T47D (cell line): ENCODE results near the gene LRRC74B.
"Not testable (repeated sequence)": the region's sequence is repeated elsewhere in the genome, so short reads cannot be mapped to it uniquely, and the experiment has no call there.

Experiments
- DNase-seq, 2 experiments: peaks; one replicate each; pipeline versions ENCODE4 v3.0.0 to v3.0.0-alpha.2; 2011 to 2012; ENCODE audit warnings: low read depth in 1 of 2, low spot score in 1 of 2
- JUND ChIP-seq: IDR thresholded peaks from 2 replicates; pipeline ENCODE4 v1.6.1; 2012; ENCODE audit warnings: low read depth
- in situ Hi-C: cut with HindIII; loops from 2 replicates; pipeline ENCODE4 v1.10.0; 2016; ENCODE audit warnings: low sequenced_read_pairs, low pct_unique_long_range_greater_than_20kb

Gene LRRC74B

DNA sequence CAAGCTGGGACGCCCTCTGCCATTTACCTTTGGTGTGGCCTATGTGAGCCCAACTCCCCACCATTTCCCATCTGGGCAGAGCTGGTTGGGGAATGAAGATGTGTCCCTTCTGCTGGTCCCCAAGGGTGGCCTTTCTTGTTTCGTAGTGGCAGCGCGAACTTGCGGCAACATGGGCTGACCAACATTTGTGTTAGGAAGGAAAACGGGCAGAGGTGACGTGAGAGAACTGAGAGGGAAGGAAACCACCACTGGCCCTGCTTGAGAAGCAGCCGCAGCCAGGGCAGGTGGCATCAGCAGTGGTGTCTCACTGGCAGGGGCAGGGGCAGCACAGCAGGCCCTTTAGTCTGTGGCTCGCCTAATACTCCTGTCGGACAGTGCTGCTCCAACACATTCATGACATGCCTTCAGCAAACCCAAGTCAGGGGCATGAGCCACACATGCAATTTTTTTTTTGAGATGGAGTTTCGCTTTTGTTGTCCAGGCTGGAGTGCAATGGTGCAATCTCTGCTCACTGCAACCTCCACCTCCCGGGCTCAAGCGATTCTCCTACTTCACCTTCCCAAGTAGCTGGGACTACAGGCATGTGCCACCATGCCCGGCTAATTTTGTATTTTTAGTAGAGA is 29.9 kb downstream of the LRRC74B start:
- in situ Hi-C loops, result no loop called here
- TF ChIP-seq JUND, result no peak
- no peak for DNase-seq

DNA sequence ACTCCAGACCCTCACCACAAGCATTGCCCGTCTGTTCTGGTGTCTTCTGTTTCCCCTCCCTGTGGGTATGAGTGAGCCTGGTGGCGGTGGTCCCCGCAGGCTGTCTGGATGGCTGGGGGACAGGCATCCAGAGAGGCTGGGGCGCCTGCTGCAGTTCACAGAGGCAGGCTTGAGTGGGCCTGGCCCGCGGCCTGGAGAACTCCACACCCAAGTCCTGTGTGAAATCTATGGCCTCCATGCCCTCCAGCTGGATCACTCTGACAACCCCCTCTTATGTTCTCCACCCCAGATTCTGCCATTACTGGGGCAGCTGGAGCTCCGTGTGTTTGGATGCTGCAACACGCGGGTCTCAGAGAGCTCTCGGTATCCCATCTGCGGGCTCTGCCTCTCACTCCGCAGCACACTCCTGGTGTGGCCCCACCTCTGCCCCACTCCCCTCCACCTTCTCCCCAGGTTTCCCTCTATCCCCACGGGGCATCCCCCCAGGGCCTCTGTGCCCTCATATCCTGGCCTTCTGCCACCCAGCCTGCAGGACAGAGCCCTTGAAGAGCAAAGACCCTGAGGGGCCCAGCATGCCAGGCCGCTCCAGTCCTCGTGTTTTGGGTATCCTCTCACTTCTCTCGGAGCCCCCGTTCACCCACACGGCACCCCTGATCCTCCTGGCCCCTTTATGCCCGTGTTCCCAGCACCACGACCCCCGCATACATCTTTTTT is 31.3 kb downstream of the LRRC74B start:
- no peak for TF ChIP-seq JUND
- no peak for DNase-seq
- in situ Hi-C loops, result no loop called here

DNA sequence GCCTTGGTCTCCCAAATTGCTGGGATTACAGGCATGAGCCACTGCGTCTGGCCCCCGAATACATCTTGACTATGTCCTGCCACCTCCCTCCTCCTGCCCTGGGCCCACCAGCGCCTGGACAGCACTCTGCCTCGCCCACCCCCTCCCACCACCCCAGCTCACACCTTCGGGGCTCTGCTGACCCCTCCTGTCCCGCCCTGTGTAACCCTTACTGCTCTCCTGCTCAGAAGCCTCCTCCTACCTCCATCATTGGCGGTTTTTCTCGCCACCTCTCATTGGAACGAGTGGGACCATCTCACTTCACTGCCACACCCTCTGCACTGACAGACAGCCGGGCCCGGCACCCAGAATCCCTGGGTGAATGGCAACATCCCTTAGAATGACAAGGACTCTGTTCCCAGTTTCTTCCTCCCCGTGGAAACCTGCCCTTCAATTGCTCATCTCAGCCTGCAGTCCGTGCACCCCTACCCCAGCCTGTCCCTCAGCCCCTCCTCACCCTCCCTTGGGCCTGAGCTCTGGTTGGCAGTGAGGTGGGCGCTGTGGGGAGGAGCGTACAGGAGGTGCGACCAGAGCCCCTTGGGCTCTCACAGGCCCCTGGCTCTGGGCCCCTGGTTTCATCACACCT is 32.2 kb downstream of the LRRC74B start:
- no peak for DNase-seq
- TF ChIP-seq JUND, result no peak
- in situ Hi-C loops, result no loop called here

DNA sequence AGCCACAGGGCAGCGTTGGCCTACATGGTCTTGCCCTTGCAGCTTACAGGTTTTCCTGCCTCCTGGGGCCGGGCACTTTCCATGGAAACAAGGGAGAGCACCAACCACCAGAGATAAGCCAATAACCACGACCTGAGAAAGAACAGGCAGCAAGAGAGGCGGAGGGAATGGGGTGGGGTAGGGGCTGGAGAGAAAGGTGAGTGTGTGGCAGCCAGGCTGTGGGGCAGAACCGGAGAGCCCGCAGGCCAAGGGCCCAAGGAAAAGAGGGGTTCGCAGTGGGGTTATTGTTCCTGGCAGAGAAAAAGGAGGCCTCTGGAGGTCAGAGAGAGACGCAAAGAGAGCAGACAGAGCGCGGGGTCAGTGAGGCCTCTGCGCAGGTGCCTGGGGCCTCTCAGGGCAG is 33.2 kb downstream of the LRRC74B start:
- DNase-seq, result no peak
- in situ Hi-C loops, result no loop called here
- TF ChIP-seq JUND, result no peak

DNA sequence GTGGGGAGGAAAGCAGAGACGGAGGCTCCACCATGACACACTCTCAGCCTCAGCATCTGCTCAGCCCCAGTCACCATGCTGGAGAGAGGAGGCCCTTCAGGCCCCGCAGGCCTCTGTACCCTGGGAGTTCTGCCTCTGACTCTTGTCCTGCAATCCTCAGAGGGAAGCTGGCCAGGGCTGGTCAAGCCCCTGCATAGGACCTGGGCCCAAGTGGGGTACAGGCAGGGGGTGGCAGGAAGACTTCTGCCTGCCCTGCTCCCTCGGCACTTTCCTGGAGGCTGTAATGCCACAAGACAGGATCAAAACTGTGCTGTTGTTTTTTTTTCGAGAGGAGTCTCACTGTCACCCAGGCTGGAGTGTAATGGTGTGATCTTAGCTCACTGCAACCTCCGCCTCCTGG is 33.7 kb downstream of the LRRC74B start:
- no peak for DNase-seq
- in situ Hi-C loops, result no loop called here
- TF ChIP-seq JUND, result no peak

DNA sequence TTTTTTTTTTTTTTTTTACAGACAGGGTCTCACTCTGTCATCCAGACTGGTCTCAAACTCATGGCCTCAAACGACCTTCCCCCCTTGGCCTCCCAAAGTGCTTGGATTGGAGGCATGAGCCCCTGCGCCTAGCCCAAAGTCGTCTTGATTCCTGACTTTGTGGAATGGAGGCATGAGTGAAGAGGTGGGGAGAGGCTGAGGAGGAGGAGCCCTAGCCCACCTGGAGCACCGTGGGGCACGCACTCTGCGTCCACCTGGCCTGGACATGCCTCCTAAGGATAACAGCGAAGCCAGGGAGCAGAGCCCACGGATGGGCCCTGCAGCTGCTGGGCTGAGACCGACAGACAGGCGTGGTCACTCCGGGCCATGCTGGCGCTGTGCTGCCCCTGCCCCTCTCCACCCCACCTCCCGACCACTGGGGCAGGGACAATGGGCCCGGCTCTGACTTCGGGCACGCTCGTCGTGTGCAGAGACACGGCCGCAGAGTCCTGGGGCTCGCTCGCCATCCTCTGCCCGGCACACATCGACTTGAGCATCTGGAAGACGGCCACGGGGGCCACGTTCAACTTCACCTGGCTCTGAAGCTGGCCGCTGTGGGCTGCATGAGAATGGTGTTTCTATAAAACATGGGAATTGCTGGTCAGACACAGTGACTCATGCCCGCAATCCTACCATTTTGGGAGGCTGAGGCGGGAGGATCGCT is 34.8 kb downstream of the LRRC74B start:
- no peak for TF ChIP-seq JUND
- no peak for DNase-seq
- in situ Hi-C loops, result no loop called here

DNA sequence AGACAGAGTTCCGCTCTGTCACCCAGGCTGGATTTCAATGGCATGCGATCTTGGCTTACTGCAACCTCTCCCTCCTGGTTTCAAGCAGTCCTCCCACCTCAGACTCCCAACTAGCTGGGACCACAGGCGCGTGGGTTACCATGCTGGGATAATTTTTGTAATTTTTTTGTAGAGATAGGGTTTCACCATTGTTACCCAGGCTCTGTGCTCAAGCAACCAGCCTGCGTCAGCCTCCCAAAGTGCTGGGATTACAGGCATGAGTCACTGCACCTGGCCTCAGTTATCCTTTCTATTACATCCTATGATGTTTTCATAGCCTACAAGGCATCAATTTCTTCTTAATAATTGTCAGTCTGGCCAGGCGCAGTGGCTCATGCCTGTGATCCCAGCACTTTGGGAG is 36.5 kb downstream of the LRRC74B start:
- no peak for TF ChIP-seq JUND
- in situ Hi-C loops, result no loop called here
- no peak for DNase-seq

DNA sequence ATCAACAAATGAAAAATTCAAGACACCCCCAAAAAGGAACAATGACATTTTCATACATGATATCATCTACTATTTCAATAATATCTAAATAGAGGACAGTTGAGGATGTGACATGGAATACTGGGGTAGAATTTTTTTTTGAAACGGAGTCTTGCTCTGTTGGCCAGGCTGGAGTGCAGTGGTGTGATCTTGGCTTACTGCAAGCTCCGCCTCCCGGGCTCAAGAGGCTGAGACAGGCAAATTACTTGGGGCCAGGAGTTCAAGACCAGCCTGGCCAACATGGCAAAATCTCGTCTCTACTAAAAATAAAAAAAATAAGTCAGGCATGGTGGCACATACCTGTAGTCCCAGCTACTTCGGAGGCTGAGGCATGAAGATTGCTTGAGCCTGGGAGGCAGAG is 41.4 kb downstream of the LRRC74B start:
- in situ Hi-C loops, result no loop called here
- TF ChIP-seq JUND, result no peak

DNA sequence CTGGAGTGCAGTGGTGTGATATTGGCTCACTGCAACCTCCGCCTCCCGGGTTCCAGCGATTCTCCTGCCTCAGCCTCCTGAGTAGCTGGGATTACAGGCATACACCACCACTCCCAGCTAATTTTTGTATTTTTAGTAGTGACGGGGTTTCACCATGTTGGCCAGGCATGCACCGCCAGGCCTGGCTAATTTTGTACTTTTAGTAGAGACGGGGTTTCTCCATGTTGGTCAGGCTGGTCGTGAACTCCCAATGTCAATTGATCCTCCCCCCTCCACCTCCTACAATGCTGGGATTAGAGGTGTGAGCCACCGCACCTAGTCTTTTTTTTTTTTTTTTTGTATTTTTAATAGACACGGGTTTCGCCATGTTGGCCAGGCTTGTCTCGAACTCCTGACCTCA is 42.2 kb downstream of the LRRC74B start:
- DNase-seq, in situ Hi-C loops: not testable (repeated sequence)

More for the DNA sequence above, 41.4 kb downstream of the LRRC74B start:
- no peak for DNase-seq

DNA sequence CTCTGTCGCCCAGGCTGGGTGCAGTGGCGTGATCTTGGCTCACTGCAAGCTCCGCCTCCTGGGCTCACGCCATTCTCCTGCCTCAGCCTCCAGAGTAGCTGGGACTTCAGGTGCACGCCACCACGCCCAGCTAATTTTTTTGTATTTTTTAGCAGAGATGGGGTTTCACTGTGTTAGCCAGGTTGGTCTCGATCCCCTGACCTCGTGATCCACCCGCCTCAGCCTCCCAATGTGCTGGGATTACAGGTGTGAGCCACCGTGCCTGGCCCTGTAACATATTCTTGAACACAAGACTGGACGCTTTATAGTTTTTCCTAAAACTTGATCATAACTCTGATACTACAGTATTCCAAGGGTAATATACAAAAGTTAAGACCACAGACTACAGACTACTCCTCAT is 45.5 kb downstream of the LRRC74B start:
- in situ Hi-C loops, DNase-seq: not testable (repeated sequence)

DNA sequence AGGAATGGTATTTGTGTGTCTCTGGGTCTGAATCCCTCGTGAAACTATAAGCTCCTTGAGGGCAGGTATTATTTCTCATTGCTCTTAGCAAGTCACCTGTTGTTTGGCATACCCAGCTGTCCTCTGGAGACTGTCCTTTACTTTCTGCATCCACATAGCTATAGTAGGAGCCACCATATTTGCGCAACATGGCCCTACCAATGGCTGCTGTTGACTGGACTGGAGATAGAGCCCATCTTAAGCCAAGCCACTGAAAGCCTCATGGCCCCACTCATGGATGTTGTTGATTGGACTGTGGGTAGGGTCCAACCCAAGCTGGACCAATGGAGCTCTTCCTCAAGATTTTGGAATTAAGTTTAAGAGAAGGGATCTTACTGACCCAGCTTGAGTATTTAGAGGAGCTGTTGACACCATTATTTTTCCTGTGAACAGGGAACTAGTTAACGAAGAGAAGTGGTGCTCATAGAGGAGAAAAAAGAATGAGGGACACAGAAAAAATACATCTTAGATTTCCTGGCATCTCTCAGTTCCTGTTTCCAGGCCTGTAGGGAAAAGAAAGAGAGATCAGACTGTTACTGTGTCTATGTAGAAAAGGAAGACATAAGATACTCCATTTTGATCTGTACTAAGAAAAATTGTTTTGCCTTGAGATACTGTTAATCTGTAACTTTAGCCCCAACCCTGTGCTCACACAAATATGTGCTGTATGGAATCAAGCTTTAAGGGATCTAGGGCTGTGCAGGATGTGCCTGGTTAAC is 47.2 kb downstream of the LRRC74B start:
- in situ Hi-C loops, result no loop called here
- TF ChIP-seq JUND, result no peak
- DNase-seq, result no peak

DNA sequence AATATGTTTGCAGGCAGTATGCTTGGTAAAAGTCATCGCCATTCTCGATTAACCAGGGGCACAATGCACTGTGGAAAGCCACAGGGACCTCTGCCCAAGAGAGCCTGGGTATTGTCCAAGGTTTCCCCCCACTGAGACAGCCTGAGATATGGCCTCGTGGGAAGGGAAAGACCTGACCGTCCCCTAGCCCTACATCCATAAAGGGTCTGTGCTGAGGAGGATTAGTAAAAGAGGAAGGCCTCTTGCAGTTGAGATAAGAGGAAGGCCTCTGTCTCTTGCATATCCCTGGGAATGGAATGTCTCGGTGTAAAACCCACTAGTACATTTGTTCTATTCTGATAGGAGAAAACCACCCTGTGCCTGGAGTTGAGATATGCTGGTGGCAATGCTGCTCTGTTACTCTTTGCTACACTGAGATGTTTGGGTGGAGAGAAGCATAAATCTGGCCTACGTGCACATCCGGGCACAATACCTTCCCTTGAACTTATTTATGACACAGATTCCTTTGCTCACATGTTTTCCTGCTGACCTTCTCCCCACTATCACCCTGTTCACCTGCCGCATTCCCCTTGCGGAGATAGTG is 47.9 kb downstream of the LRRC74B start:
- in situ Hi-C loops, DNase-seq: not testable (repeated sequence)
